ENCODE data around the gene NR4A2. TPM values are rescaled to one million over a fixed set of nuclear protein-coding genes. Genes with fewer than 3 reads are reported as not detected.
A peak's percentile ranks its signal among the peaks of the same experiment; 100 is the strongest.

NR4A2 gene
- 20.5 and 21.9 TPM in 2 replicates for total RNA-seq

DNA sequence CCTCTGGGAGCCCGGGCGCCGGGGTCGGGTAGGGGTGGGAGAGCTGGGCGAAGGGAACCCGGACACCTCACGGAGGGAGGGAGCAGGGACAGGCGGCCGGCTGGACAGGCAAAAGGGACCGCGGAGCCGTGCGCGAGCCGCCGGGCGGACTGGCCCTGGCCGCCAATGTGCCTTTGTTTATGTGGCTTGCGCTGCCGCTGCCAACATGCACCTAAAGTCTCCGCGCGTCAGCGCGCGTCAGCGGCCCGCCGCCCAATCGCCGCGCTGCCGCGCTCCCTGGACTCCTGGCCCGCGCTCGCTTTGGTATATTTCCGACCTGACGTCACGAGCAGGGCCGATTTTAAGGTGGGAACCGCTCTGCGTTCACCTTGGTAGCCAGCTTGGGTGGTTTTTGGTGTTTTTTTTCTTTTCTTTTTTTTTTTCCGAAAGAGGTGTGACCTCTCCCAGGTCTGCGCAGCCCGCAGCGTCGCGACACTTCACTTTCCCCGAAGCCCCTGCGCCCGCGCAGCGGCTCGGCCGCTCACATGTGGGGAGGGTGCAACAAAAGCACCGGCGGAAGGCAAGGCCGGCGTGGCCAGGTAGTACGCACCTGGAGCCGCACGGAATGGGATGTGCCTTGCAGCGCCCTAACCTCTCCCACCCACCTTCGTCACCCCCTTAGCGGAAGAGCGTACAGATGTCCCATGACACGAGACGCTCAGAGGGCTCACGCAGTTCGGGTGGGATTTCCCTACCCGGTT lies at the start of gene NR4A2:
NR4A2 (minus strand) TSS at position 188 of the 740 bp plus-strand sequence. CDS start 2,535 bp downstream, outside the sequence.
- Mint-ChIP-seq H3K27me3 (ENCODE audit: insufficient read depth) (peaks cover 15% of the 10 kb centered on the region), H3K27ac (peak within 1 kb of the TSS; percentile 97), H3K9me3 (no peaks in the 10 kb centered on the region), H3K4me3 (peak within 1 kb of the TSS; percentile 91), H3K36me3 (ENCODE audit: low read depth) (peaks cover 29% of the 10 kb centered on the region), H3K4me1 (ENCODE audit: low read depth) (peaks cover 74% of the 10 kb centered on the region)
- intact Hi-C loops (cut with micrococcal nuclease) = loop anchor here (1.0 to 10.0 kb wide), 8 partner anchors 10 to 1292 kb away; partner anchors contain the start of gene ACVR1C
- peak; percentile 84 for DNase-seq (ENCODE audit: low spot score)

DNA sequence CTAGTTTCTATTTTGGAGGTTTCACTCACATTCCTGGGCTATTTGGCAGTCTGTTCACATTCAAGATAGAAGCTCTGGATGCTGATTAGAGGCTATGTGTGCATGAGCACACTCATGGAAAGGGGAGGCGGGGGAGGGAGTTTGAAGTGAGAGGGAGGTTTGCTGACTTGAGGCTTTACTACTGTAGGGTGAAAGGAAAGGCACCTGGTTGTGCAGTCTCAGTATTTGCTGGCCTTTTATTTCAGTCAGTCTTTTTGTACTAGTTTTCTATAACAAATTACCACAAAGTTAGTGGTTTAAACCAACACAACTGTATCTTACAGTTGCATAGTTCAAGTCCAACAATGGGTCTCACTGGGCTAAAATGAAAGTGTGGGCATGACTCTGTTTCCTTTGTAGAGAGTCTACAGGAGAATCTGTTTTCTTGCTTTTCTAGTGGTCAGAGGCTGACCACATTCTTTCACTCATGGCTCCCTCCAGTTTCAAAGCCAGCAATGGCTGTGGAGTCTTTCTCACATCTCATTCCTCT lies 47.7 kb upstream of the NR4A2 start:
- no peaks in the 10 kb centered on the region for H3K36me3 Mint-ChIP-seq (ENCODE audit: low read depth)
- H3K9me3 Mint-ChIP-seq = peaks cover 7% of the 10 kb centered on the region
- no peaks in the 10 kb centered on the region for H3K27me3 Mint-ChIP-seq (ENCODE audit: insufficient read depth)
- intact Hi-C loops (cut with micrococcal nuclease) = loop anchor here (1.0 kb wide), 2 partner anchors 20 to 36 kb away; no protein-coding TSS in a partner anchor
- H3K27ac Mint-ChIP-seq = peak overlapping the region; percentile 73
- no peak overlapping the region for H3K4me3 Mint-ChIP-seq
- H3K4me1 Mint-ChIP-seq (ENCODE audit: low read depth) = peaks cover 45% of the 10 kb centered on the region
- DNase-seq (ENCODE audit: low spot score) = no peak

GRCh38 chr2:156379714-156380113 lies 47.2 kb upstream of the NR4A2 start:
- Mint-ChIP-seq H3K9me3 (peaks cover 7% of the 10 kb centered on the region), H3K36me3 (ENCODE audit: low read depth) (no peaks in the 10 kb centered on the region), H3K4me3 (no peak overlapping the region), H3K4me1 (ENCODE audit: low read depth) (peaks cover 41% of the 10 kb centered on the region), H3K27ac (peak overlapping the region; percentile 73), H3K27me3 (ENCODE audit: insufficient read depth) (no peaks in the 10 kb centered on the region)
- DNase-seq (ENCODE audit: low spot score) = no peak
- intact Hi-C loops (cut with micrococcal nuclease) = loop anchor here (1.0 kb wide), 2 partner anchors 21 to 35 kb away; no protein-coding TSS in a partner anchor

DNA sequence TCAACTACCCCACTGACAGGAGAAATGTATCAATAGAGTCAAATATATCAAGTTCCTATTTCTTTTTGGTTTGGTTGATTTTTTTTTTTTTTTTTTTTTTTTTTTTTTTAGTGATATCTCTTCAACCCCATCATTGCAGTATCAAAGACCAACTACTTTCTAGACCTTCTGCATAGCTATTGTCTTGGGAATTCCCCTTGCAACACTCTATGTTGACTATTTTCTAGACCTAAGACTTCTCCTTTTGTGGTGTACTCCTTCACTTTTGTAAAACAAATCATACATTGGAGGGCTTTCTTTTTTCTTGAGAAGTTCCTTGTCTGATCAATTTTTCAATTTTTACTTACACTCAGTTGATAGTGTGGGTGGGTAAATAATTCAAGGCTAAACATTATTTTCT lies 46.5 kb upstream of the NR4A2 start:
- no peak overlapping the region for H3K27ac Mint-ChIP-seq
- H3K27me3 Mint-ChIP-seq (ENCODE audit: insufficient read depth) = no peaks in the 10 kb centered on the region
- H3K9me3 Mint-ChIP-seq = peaks cover 7% of the 10 kb centered on the region
- DNase-seq (ENCODE audit: low spot score) = no peak
- H3K4me3 Mint-ChIP-seq = no peak overlapping the region
- peaks cover 38% of the 10 kb centered on the region for H3K4me1 Mint-ChIP-seq (ENCODE audit: low read depth)
- intact Hi-C loops (cut with micrococcal nuclease) = no loop called here
- no peaks in the 10 kb centered on the region for H3K36me3 Mint-ChIP-seq (ENCODE audit: low read depth)

DNA sequence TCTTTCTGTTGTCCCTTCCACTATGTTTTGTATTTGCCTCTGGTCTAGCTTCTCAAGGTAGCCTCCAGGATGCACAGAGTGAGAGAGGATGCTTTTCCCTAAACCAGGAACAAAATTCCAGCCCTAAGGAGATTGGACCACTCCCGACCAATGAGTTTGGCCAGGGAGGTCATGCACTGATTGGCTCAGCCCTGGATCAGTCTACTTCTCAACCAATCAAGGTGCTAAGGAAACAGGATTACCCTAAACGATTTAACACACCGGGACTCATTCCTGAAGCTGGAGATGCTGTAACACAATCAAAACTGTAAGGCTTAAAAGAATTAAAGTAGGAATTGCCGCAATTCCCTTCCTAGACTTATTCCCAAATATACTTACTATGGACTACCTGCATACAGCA lies 34.2 kb upstream of the NR4A2 start:
- Mint-ChIP-seq H3K4me3 (no peak overlapping the region), H3K4me1 (ENCODE audit: low read depth) (no peaks in the 10 kb centered on the region), H3K27me3 (ENCODE audit: insufficient read depth) (peaks cover 3% of the 10 kb centered on the region), H3K27ac (no peak overlapping the region), H3K36me3 (ENCODE audit: low read depth) (no peaks in the 10 kb centered on the region), H3K9me3 (peaks cover 4% of the 10 kb centered on the region)
- no peak for DNase-seq (ENCODE audit: low spot score)
- intact Hi-C loops (cut with micrococcal nuclease) = no loop called here

DNA sequence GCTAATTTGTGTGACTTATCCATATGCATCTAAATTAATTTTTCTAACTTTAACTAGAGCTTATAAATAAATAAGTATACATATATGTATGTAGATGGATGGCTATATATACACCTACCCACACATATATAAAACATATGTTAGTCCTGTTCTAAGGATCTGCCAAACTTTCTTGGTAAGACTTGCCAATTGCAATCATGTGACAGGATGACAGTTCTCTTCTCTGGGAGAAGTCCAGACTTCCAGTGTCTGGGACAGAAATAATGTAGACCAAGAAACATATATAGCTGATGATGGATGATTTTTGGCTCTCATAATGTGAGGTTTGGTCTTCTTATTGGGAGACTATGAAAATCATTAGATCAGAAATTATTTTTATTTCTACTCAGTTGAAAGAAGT lies 30.6 kb upstream of the NR4A2 start:
- no peak for DNase-seq (ENCODE audit: low spot score)
- Mint-ChIP-seq H3K4me1 (ENCODE audit: low read depth) (no peaks in the 10 kb centered on the region), H3K9me3 (no peaks in the 10 kb centered on the region), H3K27ac (no peak overlapping the region), H3K36me3 (ENCODE audit: low read depth) (no peaks in the 10 kb centered on the region), H3K4me3 (no peak overlapping the region), H3K27me3 (ENCODE audit: insufficient read depth) (no peaks in the 10 kb centered on the region)
- intact Hi-C loops (cut with micrococcal nuclease) = no loop called here

GRCh38 chr2:156356014-156356754 lies 23.7 kb upstream of the NR4A2 start:
- intact Hi-C loops (cut with micrococcal nuclease) = no loop called here
- Mint-ChIP-seq H3K27me3 (ENCODE audit: insufficient read depth) (peaks cover 7% of the 10 kb centered on the region), H3K4me1 (ENCODE audit: low read depth) (no peaks in the 10 kb centered on the region), H3K27ac (no peak overlapping the region), H3K4me3 (no peak overlapping the region), H3K36me3 (ENCODE audit: low read depth) (no peaks in the 10 kb centered on the region), H3K9me3 (no peaks in the 10 kb centered on the region)
- DNase-seq (ENCODE audit: low spot score) = no peak

DNA sequence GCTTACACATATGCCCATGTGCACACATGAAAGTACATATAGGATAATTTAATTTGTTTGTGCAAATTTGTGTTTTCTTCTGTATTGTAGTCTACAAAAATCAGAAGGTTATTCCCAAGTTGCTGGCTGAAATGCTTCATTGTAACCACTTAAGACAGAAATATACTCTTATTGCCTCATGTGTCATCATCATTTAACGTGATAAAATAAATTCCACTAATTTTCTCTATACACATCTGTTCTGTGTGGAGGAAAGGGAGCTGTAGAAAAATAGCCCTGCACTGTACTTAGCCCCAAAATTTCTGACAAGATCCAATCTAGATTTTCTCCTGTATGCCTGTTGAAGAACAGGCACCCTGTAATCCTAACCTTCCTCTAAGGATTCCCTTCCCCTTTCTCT lies 20.4 kb upstream of the NR4A2 start:
- DNase-seq (ENCODE audit: low spot score) = no peak
- peaks cover 7% of the 10 kb centered on the region for H3K4me1 Mint-ChIP-seq (ENCODE audit: low read depth)
- intact Hi-C loops (cut with micrococcal nuclease) = no loop called here

GRCh38 chr2:156350374-156351142 lies 18.0 kb upstream of the NR4A2 start:
- H3K9me3 Mint-ChIP-seq = no peaks in the 10 kb centered on the region
- no peak overlapping the region for H3K4me3 Mint-ChIP-seq
- intact Hi-C loops (cut with micrococcal nuclease) = no loop called here
- H3K4me1 Mint-ChIP-seq (ENCODE audit: low read depth) = peaks cover 7% of the 10 kb centered on the region
- peaks cover 7% of the 10 kb centered on the region for H3K27me3 Mint-ChIP-seq (ENCODE audit: insufficient read depth)
- no peaks in the 10 kb centered on the region for H3K36me3 Mint-ChIP-seq (ENCODE audit: low read depth)
- DNase-seq (ENCODE audit: low spot score) = no peak
- H3K27ac Mint-ChIP-seq = no peak overlapping the region

More for the DNA sequence above, 20.4 kb upstream of the NR4A2 start:
- Mint-ChIP-seq H3K4me3 (no peak overlapping the region), H3K36me3 (ENCODE audit: low read depth) (no peaks in the 10 kb centered on the region), H3K9me3 (no peaks in the 10 kb centered on the region), H3K27me3 (ENCODE audit: insufficient read depth) (peaks cover 7% of the 10 kb centered on the region), H3K27ac (no peak overlapping the region)

- H3K4me3 Mint-ChIP-seq = no peak overlapping the region
- H3K27me3 Mint-ChIP-seq (ENCODE audit: insufficient read depth) = peaks cover 7% of the 10 kb centered on the region
- H3K27ac Mint-ChIP-seq = no peak overlapping the region
- no peaks in the 10 kb centered on the region for H3K36me3 Mint-ChIP-seq (ENCODE audit: low read depth)
- intact Hi-C loops (cut with micrococcal nuclease) = no loop called here
- no peak for DNase-seq (ENCODE audit: low spot score)
- H3K4me1 Mint-ChIP-seq (ENCODE audit: low read depth) = peaks cover 12% of the 10 kb centered on the region
- no peaks in the 10 kb centered on the region for H3K9me3 Mint-ChIP-seq
Observed at GRCh38 chr2:156349605-156350004, 17.1 kb upstream of the NR4A2 start.

DNA sequence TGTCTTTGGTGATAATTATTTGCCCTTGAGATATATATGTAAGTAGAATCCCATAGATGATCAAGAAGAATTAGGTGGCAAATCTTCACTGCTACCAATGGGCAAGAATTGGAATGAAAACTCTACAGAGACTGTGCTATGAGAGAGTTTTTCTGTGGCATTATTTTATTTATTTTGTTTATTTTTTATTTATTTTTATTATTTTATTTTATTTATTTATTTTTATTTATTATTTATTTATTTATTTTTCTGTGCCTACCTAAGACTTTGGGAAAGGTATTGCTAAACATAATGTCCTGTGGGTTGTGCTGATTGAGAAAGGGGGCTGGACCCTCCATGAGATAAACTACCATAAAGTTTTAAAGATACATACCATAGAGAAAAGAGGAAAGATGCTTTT lies 16.6 kb upstream of the NR4A2 start:
- Mint-ChIP-seq H3K4me3 (no peak overlapping the region), H3K4me1 (ENCODE audit: low read depth) (peaks cover 17% of the 10 kb centered on the region), H3K27ac (no peak overlapping the region), H3K36me3 (ENCODE audit: low read depth) (no peaks in the 10 kb centered on the region), H3K9me3 (no peaks in the 10 kb centered on the region), H3K27me3 (ENCODE audit: insufficient read depth) (peaks cover 7% of the 10 kb centered on the region)
- intact Hi-C loops (cut with micrococcal nuclease) = no loop called here
- no peak for DNase-seq (ENCODE audit: low spot score)

GRCh38 chr2:156347431-156347830 lies 14.9 kb upstream of the NR4A2 start:
- H3K4me3 Mint-ChIP-seq = no peak overlapping the region
- no peak for DNase-seq (ENCODE audit: low spot score)
- H3K9me3 Mint-ChIP-seq = no peaks in the 10 kb centered on the region
- H3K36me3 Mint-ChIP-seq (ENCODE audit: low read depth) = no peaks in the 10 kb centered on the region
- H3K27me3 Mint-ChIP-seq (ENCODE audit: insufficient read depth) = peaks cover 3% of the 10 kb centered on the region
- intact Hi-C loops (cut with micrococcal nuclease) = no loop called here
- no peak overlapping the region for H3K27ac Mint-ChIP-seq
- peaks cover 32% of the 10 kb centered on the region for H3K4me1 Mint-ChIP-seq (ENCODE audit: low read depth)
